Stimulated activated CD8-positive, alpha-beta memory T cell treated with anti-CD3 and anti-CD28 coated beads, Interleukin-2, amount 100 ng/mL, for 1 hour (primary cell): ENCODE results near the gene FCRL1.

Source experiments
- DNase-seq, 2 donors: peaks; one replicate each; pipeline ENCODE4 v3.0.0-alpha.2; 2020; ENCODE audit warnings: low read depth in 2 of 2

FCRL1 gene

DNA sequence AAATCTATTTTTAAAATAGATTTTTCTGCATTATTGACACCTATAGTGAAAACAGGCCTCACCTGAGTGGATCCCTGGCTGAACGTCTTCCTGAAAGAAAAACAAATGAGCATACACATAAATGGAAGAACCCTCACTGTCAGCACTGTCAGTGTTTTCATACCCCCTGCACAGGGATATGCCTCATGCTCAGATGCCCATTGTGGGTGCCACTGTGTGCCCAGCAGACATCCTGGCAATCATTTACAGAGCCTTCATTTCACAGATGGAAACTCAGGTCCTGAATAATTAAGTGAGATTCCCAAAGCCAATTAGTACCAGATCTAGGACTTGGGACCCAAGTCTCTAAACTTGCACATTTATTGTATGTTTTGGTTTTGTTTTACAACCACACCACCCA lies 19.9 kb downstream of the FCRL1 start:
- DNase-seq, result no peak

DNA sequence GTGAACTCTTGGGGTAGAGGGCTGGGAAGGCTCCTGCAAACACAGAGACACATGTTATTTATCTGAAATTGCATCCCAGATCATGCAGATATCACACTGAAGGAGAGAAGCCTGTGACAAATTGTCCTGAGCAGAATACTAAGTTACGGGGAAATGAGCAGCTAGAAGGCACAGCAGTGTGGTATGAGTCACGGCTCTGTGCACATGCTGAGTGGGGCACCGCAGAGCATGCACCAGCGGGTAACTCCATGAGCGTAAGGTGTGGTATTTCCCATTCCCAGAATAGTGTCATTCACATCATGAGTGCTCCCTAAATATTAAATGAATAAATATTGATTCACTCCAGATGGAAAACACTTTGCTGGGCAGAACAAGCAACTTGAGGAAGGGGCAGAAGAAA lies 21.7 kb downstream of the FCRL1 start:
- no peak for DNase-seq

DNA sequence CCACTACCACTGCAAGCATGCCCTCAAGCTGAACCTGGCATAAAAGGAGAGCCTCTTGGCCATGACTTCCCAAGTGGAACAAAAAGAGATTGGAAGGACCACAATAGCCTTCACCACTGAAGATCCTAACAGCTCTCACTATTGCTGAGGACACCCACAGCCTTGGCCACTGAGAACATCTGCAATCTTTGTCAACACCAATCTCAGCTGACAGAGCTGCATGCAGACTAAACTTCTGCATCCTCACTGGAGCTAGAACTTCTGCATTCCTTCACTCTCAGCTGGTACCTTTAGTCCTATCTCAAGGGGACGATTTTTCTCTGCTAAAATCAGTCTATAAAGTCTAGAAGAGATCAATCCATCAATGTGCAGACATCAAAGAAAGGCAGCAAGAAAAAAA lies 34.7 kb downstream of the FCRL1 start:
- no peak for DNase-seq

DNA sequence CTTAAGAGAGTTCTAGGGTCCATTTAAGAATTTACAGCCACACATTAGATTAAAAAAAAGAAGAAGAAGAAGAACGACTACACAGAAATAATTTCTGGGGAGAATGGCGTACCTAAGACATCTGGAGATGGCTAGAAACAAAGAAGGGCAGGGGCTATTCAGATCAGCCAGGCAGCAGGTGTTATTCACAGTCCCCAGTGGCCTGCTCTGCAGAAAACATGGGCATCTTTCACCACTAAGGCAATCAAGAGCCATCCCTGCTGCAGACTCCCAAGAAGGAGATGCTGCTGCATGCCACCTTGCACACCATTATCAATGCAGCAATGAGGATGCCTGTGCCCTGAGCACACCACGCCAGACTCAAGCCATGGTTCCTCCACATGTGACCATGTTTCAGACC lies 35.1 kb downstream of the FCRL1 start:
- DNase-seq, result no peak

DNA sequence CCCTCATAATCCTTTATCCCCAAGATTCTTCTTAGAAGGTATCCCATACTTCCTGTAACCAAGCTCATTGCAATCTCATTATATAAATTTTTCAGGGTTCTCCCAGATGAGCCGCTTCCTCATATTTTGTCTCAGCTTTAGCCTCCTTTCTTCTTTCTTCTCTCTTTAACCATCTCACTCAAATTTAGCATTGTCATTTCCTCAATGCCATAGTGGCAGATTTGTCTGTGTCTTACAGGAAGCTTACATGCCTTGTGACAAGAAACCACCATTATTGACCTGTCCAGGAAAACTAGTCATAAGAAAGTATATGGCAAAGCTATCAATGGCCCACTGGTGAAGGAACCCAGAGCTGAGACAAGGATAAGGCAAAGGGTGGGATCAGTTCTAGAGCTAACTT lies 37.0 kb downstream of the FCRL1 start:
- DNase-seq, result no peak

DNA sequence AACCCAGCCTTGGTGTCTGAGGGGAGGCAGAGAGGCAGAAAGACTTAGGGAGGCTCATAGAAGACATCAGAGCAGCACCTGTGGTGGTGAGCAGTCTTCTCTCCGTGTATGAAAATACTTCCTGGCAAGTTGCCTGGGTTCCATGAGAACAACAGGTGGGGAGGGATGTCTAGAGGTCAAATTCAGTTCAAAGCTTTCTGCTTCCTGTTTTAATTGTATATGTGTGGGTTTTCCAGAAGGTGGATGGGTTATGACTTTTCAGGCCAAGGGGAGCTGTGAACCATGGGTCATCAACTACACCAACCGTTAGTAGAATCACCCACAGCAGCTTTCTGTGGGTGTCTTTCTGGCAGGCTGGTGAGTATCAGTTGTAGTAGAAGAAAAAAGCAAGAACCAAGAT lies 38.9 kb downstream of the FCRL1 start:
- DNase-seq, result no peak

DNA sequence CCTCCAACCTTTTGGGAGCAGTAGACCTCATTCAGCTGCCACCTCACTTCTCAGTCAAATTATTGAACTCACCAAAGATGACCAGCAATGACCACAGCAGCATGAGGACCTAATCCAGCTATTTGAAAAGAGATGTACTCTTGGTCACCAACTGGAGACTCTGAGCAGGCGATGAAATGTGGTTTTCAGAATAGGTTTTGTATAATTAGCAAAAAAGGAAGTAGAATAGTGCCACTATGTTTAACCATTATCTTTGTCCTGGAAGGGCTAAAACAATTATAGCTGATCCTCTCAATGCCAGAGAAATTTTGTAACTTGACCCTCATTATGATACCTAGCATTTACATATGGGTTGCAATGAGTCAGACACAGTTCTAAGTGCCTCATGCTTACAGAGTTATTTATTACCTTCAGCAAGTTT lies 42.9 kb downstream of the FCRL1 start, which contains the start of gene FCRL2:
FCRL2 (minus strand) TSS at position 162 of the 421 bp plus-strand sequence; CDS start at position 103, 59 bp downstream.
- no peak for DNase-seq

DNA sequence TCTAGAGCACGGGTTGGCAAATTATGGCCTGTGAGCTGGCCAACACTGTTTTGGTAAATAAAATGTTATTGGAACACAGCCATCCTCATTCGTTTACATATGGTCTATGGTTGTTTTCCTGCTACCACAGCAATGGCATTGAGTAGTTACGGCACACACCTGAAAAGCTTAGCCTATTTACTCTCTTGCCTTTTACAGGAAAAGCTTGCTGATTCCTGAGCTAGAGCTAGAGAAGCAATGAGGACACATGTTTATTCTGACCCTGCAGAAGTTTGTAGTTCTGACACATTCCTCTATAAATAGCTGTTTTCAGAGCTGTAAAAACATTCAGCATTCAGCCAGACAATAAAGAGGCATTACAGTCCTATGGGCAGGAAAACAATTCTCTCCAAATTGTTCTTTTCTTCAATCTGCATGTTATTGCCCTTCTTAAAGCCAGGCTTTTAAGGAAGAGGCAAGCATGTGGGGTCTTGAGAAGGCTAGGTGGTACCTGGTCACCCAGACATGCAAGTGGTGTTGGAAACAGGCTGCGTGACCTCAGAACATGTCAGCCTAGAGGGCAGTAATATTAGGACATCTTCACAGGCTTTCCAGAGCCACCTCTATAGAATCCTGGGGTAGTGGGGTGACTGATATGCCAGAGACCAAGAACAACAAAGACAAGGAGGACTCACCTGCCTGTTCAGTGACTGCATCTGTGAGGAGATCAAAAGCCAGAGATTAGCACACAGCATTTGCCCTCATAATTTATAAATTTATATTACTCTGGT lies 44.6 kb downstream of the FCRL1 start:
- no peak for DNase-seq

DNA sequence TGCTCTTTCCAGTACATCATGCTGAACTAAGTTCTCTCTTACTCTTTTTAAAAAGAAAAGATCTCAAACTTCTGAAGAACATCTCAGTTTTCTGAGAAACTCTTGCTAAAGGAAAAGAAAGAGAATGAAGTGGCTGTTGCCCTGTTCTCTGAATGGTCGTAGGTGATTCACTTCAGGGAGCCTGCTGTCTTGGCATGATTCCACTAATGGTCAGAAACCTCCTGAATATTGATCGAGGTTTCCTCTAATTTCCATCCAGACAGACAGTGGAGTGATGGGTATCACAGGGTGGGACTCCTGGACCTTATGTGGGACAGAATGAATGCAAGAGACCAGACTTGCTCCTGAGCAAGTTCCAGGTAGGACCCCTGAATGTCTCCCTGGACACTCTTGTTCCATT lies 45.5 kb downstream of the FCRL1 start:
- DNase-seq, result no peak

DNA sequence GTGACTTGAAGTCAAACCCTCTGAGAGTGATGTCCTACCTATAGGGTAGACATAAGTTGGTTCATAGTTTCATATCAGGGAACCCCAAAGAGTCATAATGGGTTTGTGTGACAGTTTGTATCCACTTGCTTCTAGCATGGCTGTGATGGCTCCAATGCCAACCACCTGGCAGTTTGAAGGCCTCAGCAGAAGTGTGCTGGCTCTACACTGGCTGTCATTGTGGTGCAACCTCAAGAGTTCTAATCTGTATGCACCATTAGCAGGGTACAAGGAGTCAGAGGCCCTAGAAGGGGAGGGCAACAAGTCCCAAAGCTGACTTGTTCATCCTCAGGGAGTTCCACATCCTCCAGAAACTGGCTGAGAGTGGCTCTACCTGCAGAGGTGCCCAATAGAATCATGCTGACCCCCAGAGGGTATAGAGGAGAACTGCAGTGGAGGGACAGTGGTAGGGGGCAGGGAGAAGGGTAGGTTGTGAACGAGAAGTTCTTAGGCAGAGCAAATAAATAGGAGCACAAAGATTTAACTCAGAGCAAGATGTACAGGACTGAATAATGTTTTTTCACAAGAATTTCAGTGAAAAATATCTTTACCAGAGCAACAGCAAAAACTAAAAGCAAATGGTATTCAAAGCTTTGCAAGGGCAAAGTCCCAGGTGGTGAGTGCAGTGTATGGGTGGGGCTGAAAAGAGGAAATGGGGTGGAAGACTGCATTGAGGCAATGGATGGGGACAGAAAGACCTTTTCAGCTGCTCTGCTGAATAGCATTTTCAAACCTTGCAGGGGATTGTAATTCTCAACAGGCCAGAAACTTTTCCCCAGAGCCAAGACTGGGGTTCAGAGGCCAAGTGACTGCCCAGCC lies 46.2 kb downstream of the FCRL1 start:
- DNase-seq, result no peak

DNA sequence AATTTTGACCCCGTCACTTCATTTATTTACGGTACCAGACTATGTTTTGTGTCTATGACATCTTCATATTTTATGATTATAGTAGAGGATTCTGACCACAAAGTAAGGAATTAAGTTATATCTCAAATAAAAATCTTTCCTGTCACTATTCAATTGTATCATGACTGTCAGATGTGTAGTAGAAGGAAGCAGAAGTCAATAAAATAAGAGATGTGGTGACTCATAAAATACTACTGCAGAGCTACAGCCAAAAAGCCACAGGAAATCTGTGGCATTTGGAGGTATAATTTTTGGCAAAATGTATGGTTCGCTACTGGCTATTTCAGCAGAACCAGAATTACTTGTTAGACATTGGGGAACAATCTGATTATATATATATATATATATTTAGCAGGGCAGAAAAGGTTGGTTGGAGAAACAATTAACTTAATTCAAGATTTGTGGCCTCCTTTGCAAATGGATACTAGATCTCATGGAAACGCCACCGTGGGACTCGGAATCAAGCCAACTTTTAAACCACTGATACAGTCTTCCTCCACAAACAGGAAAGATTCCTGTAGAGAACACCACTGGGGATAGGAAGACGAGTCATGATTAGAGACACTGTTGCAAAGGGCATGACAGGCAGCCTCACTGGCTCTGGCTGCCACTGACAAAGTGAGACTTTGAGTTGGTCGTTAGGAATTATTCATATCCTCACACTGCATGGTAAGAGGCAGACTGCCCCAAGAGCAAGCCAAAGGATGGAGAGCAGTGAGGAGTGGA lies 48.1 kb downstream of the FCRL1 start:
- no peak for DNase-seq

DNA sequence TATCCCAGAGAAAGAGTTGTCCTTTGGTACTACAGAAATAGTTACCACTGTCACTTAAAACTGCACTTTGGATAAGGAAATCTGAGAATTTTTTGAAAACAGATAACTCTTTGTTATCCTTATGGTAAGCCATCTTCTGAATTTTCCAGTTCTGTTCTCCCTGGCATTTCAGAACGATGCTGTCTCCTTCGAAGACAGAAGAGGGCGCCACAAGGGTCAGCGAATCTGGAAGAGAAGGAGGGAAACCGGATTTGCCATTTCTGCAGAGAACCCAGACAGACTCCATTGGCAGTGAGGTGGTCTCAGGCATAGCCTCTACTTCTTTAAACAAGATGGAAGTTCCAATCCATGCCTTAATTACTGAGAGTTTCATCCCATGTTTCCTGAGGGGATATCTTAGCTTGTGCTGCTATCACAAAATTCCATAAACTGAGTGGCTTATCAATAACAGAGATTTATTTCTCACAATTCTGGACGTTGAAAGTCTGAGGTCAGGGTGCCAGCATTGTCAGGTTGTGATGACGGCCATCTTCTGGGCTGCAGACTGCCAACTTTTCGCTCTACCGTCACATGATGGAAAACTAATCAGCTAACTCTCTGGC lies 49.4 kb downstream of the FCRL1 start:
- DNase-seq, result no peak

DNA sequence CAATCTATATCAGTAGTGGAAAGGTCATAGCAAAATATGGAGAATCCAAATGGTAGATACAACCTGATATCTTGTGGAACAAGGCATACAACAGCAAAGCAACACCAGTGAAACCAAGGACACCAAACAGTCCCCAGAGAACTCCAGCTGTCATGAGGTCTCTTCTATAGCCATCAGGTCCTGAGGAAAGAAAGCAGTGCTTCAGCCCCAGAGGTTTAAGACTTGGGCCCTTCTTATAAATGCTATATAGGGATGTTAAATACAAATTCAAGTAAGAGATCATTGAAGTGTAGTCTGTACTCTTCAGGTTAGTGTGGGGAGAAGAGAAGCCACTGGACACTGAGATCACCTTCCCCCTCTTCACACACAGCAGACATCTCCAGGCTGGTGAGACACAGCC lies 53.1 kb downstream of the FCRL1 start:
- no peak for DNase-seq

DNA sequence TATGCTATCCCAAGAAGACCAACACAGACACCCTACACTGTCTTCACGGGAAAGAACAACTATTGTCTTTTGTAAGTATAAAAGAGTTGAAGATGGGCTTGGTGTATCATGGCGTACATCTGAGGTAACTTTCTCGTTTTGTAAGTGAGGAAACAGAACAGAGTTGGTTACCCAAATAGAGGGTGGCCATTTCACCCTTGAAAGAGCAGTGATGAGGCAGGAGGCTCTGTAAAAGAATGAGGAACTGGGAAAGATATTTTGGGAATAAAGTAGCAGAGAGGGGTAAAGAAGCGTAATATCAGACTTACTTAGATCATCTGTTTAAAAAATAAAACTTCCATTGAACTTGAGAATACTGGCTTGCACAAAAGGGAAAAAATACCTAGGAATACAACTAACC lies 61.9 kb downstream of the FCRL1 start:
- DNase-seq, result no peak

DNA sequence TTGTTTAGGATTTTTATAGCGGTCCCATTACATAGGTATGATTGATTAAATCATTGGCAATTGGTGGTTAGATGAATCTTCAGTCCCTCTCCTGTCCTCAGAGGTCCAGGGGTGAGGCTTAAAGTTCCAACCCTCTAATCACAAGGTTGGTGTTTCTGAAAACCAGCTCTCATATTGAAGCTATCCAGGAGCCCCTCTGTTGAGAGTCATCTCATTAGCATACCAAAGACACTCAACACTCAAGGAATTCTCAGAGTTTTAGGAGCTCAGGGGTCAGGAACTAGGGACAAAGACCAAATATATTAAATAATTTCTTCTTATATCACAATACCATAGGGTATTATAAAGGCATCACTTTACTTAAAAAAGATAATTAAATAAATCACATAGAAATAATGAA lies 66.3 kb downstream of the FCRL1 start:
- no peak for DNase-seq

DNA sequence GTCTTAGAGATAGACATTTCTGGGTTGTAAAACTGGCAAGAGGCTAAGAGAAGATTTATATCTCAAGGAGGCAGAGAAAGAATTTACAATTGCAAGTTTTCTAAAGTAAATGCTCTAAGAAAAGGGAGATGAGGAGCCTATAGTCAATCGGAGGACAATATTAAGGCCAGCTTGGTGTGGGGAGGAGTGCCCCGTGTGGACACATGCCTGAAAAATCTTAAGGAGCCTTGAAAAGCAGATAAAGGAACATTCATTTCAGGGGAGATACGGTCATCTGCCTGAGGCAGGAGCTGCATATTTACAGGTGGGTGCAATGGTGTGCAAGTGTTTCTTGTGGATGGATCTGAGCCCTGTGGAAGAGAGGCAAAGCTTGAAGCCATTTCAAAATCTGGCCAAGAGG lies 68.6 kb downstream of the FCRL1 start:
- no peak for DNase-seq

DNA sequence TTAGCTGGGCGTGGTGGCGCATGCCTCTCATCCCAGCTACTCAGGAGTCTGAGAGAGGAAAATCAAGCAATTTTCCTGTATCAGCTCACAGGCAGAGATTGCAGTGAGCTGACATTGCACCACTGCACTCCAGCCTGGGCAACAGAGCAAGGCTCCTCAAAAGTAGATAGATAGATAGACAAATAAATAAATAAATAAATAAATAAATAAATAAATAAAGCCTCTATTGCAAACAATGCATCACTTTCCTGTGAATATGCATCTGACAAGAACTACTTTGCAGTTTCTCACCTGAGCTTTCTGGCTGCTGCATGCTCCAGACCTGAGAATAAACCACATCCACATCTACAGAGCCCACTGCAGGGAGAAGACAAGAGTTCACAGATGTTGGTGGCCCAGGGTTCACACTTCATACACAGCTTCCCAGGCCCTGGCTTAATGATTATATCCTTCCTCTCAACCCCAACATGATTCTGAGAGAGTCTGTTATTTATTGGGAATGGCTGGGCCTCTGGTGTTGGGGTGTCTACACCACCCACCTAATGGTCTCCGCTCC lies 71.6 kb downstream of the FCRL1 start:
- no peak for DNase-seq
